ENCODE data around the gene HERC6. TPM values are rescaled to one million over a fixed set of nuclear protein-coding genes. Genes with fewer than 3 reads are reported as not detected.
A peak's percentile ranks its signal among the peaks of the same experiment; 100 is the strongest.

The HERC6 gene
- total RNA-seq, 2 donors from 2014 or later, result 9.9 to 12.7 TPM

GRCh38 chr4:88458104-88458740, 79.6 kb downstream of the HERC6 start:
- no peaks in the 10 kb centered on the region for H3K9me3 ChIP-seq (ENCODE audit: control insufficient read depth, low read length)
- no peaks in the 10 kb centered on the region for H3K9me3 Mint-ChIP-seq
- H3K36me3 ChIP-seq (ENCODE audit: control insufficient read depth, insufficient read depth, low read length), result no peaks in the 10 kb centered on the region
- no peak for DNase-seq
- peak overlapping the region; percentile 77 for H3K4me3 Mint-ChIP-seq
- peaks cover 1% of the 10 kb centered on the region for H3K36me3 Mint-ChIP-seq (ENCODE audit: low read depth)
- peaks cover 4% of the 10 kb centered on the region for H3K4me1 Mint-ChIP-seq
- H3K4me1 ChIP-seq (ENCODE audit: control insufficient read depth, insufficient read depth, low read length), result peaks cover 2% of the 10 kb centered on the region
- peaks cover 20% of the 10 kb centered on the region for H3K27me3 ChIP-seq (ENCODE audit: control insufficient read depth, insufficient read depth, low read length, poor library complexity, severe bottlenecking)
- no peak overlapping the region for H3K27ac ChIP-seq (ENCODE audit: low read depth, low read length)
- H3K4me3 ChIP-seq (ENCODE audit: low read length), result peak overlapping the region; percentile 78
- 20 to 50% methylated on average over 2 to 7 of the region's 7 CpGs for WGBS, 2 experiments (ENCODE audit: insufficient coverage in 1 of 2, insufficient read length in 1 of 2)
- H3K27ac Mint-ChIP-seq, result no peak overlapping the region
- TF ChIP-seq CTCF (conservative IDR thresholded peaks at IDR 0.05), result no peak
- peaks cover 18% of the 10 kb centered on the region for H3K27me3 Mint-ChIP-seq (ENCODE audit: insufficient read depth)
- H3K9ac ChIP-seq (ENCODE audit: extremely low read depth, low read length, poor library complexity, severe bottlenecking), result no peak overlapping the region

- WGBS, 2 experiments (ENCODE audit: insufficient coverage in 1 of 2, insufficient read length in 1 of 2), result 100% methylated on average over 1 of the region's 1 CpG; no CpG with 5 or more reads in 1 of the 2 experiments
- DNase-seq, result no peak
- H3K27ac Mint-ChIP-seq, result no peak overlapping the region
- no peaks in the 10 kb centered on the region for H3K27me3 ChIP-seq (ENCODE audit: control insufficient read depth, insufficient read depth, low read length, poor library complexity, severe bottlenecking)
- H3K4me1 ChIP-seq (ENCODE audit: control insufficient read depth, insufficient read depth, low read length), result no peaks in the 10 kb centered on the region
- H3K27me3 Mint-ChIP-seq (ENCODE audit: insufficient read depth), result no peaks in the 10 kb centered on the region
- H3K4me3 Mint-ChIP-seq, result no peak overlapping the region
- H3K9me3 Mint-ChIP-seq, result no peaks in the 10 kb centered on the region
- no peak overlapping the region for H3K27ac ChIP-seq (ENCODE audit: low read depth, low read length)
- no peaks in the 10 kb centered on the region for H3K36me3 ChIP-seq (ENCODE audit: control insufficient read depth, insufficient read depth, low read length)
- H3K36me3 Mint-ChIP-seq (ENCODE audit: low read depth), result peaks cover 18% of the 10 kb centered on the region
- H3K4me1 Mint-ChIP-seq, result no peaks in the 10 kb centered on the region
- H3K9me3 ChIP-seq (ENCODE audit: control insufficient read depth, low read length), result no peaks in the 10 kb centered on the region
- no peak overlapping the region for H3K9ac ChIP-seq (ENCODE audit: extremely low read depth, low read length, poor library complexity, severe bottlenecking)
- TF ChIP-seq CTCF (conservative IDR thresholded peaks at IDR 0.05), result no peak
- H3K4me3 ChIP-seq (ENCODE audit: low read length), result no peak overlapping the region
Measured at GRCh38 chr4:88465653-88466192, 87.1 kb downstream of the HERC6 start.

- no peak overlapping the region for H3K27ac ChIP-seq (ENCODE audit: low read depth, low read length)
- 92% methylated on average over 2 of the region's 2 CpGs; no CpG with 5 or more reads in 1 of the 2 experiments for WGBS, 2 experiments (ENCODE audit: insufficient coverage in 1 of 2, insufficient read length in 1 of 2)
- no peak for TF ChIP-seq CTCF (conservative IDR thresholded peaks at IDR 0.05)
- DNase-seq, result no peak
- Mint-ChIP-seq H3K36me3 (ENCODE audit: low read depth) (peaks cover 18% of the 10 kb centered on the region), H3K27me3 (ENCODE audit: insufficient read depth) (no peaks in the 10 kb centered on the region), H3K27ac (no peak overlapping the region), H3K9me3 (no peaks in the 10 kb centered on the region), H3K4me3 (no peak overlapping the region), H3K4me1 (no peaks in the 10 kb centered on the region)
- no peaks in the 10 kb centered on the region for H3K27me3 ChIP-seq (ENCODE audit: control insufficient read depth, insufficient read depth, low read length, poor library complexity, severe bottlenecking)
- H3K9me3 ChIP-seq (ENCODE audit: control insufficient read depth, low read length), result no peaks in the 10 kb centered on the region
- H3K4me1 ChIP-seq (ENCODE audit: control insufficient read depth, insufficient read depth, low read length), result no peaks in the 10 kb centered on the region
- no peaks in the 10 kb centered on the region for H3K36me3 ChIP-seq (ENCODE audit: control insufficient read depth, insufficient read depth, low read length)
- H3K4me3 ChIP-seq (ENCODE audit: low read length), result no peak overlapping the region
- H3K9ac ChIP-seq (ENCODE audit: extremely low read depth, low read length, poor library complexity, severe bottlenecking), result no peak overlapping the region
Measured at GRCh38 chr4:88467392-88467791, 88.7 kb downstream of the HERC6 start.

Data from endodermal cell (in vitro differentiated cells).